ENCODE measurements around the gene TEX28.
A peak's percentile ranks its signal among the peaks of the same experiment; 100 is the strongest.
"Not testable (repeated sequence)": the region's sequence is repeated elsewhere in the genome, so short reads cannot be mapped to it uniquely, and the experiment has no call there.

Gene TEX28, protein sequence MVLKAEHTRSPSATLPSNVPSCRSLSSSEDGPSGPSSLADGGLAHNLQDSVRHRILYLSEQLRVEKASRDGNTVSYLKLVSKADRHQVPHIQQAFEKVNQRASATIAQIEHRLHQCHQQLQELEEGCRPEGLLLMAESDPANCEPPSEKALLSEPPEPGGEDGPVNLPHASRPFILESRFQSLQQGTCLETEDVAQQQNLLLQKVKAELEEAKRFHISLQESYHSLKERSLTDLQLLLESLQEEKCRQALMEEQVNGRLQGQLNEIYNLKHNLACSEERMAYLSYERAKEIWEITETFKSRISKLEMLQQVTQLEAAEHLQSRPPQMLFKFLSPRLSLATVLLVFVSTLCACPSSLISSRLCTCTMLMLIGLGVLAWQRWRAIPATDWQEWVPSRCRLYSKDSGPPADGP

GRCh38 chrX:154294791-154295574 is at the start of gene TEX28:
TSS of gene TEX28 (minus strand) at chrX:154295124. CDS start at chrX:154292117, 3,007 bp downstream.
- no peak for DNase-seq

DNA sequence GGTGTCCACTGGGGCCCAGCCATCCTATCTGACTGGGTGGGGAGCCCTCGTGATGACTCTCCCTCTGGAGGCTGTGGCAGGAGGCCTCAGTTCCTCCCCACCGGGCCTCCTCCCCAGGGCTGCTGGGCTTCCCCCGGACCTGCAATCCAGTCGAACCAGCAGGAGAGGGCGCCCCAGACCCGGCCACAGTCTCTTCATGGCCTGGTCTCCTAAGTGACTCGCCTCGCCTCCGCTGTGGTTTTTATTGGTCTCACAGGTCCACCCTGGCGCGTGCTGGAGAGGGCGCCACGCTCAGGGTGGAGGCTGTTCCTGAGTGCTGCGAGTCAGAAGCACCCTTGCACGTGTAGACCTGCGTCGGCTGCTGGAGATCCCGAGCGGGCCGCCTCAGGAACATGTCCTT is 48.7 kb upstream of the TEX28 start:
- DNase-seq = not testable (repeated sequence)

DNA sequence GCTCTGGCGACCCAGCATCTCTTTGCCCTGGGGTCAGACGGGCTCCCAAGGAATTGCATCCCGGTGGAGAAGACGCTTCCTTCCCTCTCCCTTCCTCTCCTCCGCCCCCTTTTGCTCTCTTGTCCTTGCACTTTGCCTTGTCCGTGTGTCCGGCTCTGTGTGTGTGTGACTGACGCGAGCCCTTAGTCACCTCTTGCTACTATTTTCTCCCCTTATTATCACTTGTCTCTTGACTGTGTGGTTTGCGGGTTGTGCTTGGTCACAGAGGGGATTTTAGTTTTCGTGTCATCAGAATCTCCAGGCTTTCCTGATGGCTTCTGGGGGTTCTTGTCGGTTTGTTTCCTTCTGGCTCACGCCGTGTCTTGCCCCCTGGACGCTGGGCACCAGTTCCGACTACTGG is 48.1 kb upstream of the TEX28 start:
- DNase-seq = not testable (repeated sequence)

GRCh38 chrX:154341399-154342298 is 46.7 kb upstream of the TEX28 start:
- not testable (repeated sequence) for DNase-seq

- DNase-seq = no peak
Observed at GRCh38 chrX:154334496-154334895, 39.6 kb upstream of the TEX28 start.

GRCh38 chrX:154333837-154334271 is 38.9 kb upstream of the TEX28 start:
- DNase-seq = no peak

DNA sequence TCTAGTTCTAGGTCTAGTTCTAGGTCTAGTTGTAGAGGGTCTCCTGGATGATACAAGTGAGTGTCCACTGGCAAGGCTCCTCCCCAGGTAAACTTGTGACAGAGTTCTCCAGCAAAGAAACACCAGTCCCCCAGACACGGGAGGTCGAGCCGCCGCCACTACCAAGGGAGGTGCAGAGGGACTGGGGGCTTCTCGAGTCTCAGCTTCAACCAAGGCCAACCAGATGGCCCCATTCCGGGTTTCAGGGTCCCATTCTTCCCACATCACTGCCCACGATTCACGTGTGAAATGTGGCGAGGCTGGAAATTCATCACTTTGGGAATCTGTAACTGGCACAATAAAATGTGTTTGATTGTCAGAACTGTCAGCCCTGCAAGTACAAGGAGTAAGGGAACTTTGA is 38.2 kb upstream of the TEX28 start:
- no peak for DNase-seq

GRCh38 chrX:154332561-154332960 is 37.6 kb upstream of the TEX28 start:
- no peak for DNase-seq

DNA sequence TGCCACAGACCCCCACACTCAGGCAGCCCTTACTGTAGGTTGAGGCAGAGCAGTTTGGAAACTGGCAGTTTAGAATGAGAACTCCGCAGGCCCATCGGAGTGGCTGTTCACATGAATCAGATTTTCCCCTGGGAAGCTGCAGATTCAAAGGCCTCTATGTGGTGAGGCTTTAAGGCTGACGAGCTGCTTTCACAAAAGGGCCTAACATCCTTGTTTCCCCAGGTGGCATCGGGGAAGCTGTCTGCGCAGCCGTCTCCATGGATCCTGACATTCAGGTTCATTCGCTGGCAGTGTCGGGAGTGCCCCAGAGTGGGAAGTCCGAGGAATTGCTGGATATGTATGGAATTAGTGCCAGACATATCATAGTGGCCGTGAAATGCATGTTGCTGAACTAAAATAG is 34.4 kb upstream of the TEX28 start:
- DNase-seq = no peak

GRCh38 chrX:154328646-154329045 is 33.7 kb upstream of the TEX28 start:
- DNase-seq = no peak

DNA sequence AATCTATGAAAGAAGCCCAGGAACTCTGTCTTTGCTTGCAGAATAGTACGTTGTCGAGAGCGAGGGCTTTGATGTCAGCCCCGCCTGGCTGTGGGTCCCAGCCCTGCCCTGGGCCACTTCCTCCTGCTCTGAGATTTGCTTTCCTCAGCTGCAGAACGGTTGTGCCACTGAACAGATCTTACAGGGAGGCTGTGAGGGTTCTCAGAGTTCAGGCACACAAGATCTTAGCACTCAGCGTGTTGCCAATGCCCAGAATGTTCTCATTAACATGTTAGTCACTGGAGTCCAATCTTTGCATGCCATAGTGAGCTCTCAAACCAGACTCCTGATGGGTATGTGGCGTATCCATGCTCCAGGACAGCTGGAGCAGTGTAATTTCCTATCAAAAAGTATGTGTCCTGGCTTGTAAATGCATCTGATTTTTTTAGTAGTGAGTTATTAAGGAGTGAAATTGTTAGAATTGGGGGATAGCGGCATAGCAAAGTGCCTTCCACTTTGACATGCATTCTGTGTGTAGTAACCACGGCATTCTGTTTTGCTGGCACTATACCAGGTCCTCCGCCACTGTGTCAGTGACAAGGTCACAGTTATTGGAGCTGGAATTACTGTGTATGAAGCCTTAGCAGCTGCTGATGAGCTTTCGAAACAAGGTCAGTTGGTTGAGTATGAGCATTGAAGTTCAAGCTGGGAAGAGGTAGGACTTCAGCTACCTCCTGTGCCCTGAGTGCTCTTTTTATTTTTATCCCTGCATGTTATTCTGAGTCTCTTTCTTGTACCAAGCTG is 32.3 kb upstream of the TEX28 start:
- peak; percentile 50 for DNase-seq

DNA sequence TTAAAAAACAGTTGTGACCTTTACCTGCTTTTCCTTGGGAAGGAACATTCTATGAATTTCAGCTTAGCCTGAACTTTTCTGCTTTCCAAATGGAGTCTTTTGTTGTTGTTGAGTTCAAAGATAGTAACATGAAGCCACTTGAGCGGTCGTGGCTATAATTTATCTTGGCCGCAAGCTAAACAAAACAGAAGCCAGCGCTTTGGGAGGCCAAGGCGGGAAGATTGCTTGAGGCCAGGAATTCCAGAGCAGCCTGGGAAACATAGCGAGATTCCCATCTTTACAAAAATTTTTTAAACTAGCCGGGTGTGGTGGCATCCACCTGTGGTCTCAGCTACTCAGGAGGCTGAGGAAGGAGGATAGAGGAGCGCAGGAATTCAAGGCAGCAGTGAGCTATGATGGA is 30.6 kb upstream of the TEX28 start:
- no peak for DNase-seq

DNA sequence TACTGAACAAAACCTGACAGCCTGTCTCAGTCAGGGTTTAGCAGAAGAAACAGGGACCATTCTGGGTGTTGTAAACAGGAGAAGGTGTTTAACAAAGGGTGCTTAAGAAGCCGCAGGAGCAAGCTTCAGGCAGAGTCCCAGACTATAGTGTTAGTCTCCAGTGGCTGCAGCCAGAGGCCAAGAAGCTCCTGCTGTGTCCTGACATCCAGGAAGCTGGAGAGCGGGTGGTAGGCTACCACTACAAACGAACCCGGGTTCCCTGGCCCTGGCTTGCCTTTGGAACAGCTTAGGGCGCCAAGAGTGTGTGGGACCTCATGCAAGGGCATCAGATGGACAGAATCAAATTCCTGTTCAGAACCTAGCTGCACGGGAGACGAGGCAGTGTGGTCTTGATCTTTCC is 28.6 kb upstream of the TEX28 start:
- no peak for DNase-seq

GRCh38 chrX:154322890-154323289 is 28.0 kb upstream of the TEX28 start:
- DNase-seq = no peak

- DNase-seq = peak; percentile 7
Observed at GRCh38 chrX:154321594-154321993, 26.7 kb upstream of the TEX28 start.

- DNase-seq = no peak
Observed at GRCh38 chrX:154321152-154321551, 26.2 kb upstream of the TEX28 start.

- no peak for DNase-seq
Observed at GRCh38 chrX:154320406-154320805, 25.5 kb upstream of the TEX28 start.

GRCh38 chrX:154317391-154317995 is 22.6 kb upstream of the TEX28 start:
- peak; percentile 24 for DNase-seq

- no peak for DNase-seq
Observed at GRCh38 chrX:154315416-154315815, 20.5 kb upstream of the TEX28 start.

DNA sequence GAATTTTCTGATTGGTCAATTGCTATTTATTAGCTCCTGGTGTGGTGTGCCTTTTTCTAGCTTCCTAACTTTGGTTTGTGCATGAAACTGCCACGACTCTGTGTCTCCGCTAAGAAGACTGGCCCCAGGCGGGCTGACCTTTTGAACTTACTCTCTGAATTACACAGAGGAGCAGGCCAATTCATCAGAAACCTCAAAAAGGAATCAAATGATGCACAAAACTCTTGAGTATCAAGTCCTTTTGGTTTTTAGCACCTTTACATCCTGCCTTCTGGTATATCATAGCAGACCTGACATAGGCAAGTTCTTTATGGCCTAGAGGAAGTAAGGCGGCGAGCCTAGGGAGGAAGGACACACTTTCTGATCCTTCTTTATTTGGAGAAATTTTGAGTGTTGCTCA is 18.2 kb upstream of the TEX28 start:
- peak; percentile 29 for DNase-seq

- DNase-seq = no peak
Observed at GRCh38 chrX:154312116-154312515, 17.2 kb upstream of the TEX28 start.
